ENCODE data around the gene LRP11.
"Not testable (repeated sequence)": the region's sequence is repeated elsewhere in the genome, so short reads cannot be mapped to it uniquely, and the experiment has no call there.

Gene LRP11, protein sequence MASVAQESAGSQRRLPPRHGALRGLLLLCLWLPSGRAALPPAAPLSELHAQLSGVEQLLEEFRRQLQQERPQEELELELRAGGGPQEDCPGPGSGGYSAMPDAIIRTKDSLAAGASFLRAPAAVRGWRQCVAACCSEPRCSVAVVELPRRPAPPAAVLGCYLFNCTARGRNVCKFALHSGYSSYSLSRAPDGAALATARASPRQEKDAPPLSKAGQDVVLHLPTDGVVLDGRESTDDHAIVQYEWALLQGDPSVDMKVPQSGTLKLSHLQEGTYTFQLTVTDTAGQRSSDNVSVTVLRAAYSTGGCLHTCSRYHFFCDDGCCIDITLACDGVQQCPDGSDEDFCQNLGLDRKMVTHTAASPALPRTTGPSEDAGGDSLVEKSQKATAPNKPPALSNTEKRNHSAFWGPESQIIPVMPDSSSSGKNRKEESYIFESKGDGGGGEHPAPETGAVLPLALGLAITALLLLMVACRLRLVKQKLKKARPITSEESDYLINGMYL

DNA sequence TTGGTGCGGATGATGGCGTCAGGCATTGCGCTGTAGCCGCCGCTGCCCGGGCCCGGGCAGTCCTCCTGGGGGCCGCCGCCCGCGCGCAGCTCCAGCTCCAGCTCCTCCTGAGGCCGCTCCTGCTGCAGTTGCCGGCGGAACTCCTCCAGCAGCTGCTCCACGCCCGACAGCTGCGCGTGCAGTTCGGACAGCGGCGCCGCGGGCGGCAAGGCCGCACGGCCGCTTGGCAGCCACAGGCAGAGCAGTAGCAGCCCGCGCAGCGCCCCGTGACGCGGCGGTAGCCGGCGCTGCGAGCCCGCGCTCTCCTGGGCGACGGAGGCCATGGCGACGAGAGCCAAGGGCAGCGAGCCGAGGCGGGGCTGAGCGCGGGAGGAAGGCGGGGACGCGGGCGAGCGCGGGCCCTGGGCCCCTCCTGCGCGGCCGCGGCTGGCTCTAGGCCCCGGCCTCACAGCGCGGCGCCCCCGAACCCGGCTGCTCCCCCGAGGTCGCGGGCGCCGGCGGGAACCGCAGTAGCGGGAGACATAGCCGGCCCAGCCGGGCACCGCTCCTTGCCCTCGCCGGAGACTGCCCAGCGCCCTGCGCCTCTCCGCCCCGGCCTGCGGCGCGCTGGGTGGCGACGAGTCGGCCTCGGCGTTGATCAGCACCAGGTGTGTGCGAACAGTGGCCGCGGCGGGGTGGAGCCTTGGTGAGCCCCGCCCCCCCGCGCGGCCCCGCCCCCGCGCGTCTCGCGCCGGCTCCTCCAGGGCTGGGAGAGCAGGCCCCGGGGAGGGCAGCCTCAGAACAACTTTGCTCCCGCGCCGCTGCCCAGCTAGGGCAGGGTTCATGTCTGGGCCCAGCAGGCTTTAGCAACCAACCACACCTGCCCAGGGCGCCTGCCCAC lies at the start of gene LRP11:
Gene LRP11, minus strand, starts transcription at position 662 of the 880 bp plus-strand sequence. Its CDS starts 339 bp downstream, at position 323.
- DNase-seq (ENCODE audit: low read depth) = peak; percentile 77

GRCh38 chr6:149913540-149914240 lies 49.5 kb upstream of the LRP11 start:
- no peak for DNase-seq (ENCODE audit: low read depth)

- no peak for DNase-seq (ENCODE audit: low read depth)
These were observed 48.9 kb upstream of the LRP11 start for GRCh38 chr6:149913085-149913484.

- not testable (repeated sequence) for DNase-seq (ENCODE audit: low read depth)
These were observed 48.5 kb upstream of the LRP11 start for GRCh38 chr6:149912680-149913079.

GRCh38 chr6:149910721-149911151 lies 46.6 kb upstream of the LRP11 start:
- no peak for DNase-seq (ENCODE audit: low read depth)

GRCh38 chr6:149909701-149910470 lies 45.7 kb upstream of the LRP11 start:
- no peak for DNase-seq (ENCODE audit: low read depth)

DNA sequence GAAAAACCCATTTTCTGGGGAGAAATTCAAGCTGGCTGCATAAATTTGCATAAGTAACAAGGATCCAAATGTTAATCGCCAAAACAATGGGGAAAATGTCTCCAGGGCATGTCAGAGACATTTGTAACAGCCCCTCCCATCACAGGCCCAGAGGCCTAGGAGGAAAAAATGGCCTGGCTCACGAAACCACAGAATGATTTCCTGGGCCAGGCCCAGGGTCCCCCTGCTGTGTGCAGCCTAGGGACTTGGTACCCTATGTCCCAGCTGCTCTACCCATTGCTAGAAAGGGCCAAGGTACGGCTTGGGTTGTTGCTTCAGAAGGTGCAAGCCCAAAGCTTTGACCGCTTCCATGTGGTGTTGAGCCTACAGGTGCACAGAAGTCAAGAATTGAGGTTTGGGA lies 44.3 kb upstream of the LRP11 start:
- DNase-seq (ENCODE audit: low read depth) = not testable (repeated sequence)

- no peak for DNase-seq (ENCODE audit: low read depth)
These were observed 43.2 kb upstream of the LRP11 start for GRCh38 chr6:149907317-149907716.

DNA sequence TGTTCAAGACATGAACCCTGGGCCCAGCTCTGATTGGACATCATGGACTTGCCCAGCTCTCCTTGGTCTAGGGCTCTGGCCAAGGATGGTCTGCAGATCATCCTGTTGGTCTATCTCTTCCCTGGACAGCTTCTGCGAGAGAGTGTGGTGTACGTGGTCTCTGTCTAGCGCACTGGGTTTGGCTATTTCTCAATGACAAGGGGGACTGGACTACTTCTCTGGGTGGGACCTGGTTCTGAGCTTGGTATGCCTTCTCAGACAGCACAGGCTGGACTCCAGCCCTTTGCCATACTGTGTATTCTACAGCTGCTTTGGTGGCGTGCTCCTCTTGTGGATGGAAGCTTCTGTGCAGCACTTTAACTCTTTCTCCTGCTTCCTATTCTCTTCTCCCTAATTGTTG lies 42.2 kb upstream of the LRP11 start:
- DNase-seq (ENCODE audit: low read depth) = no peak

GRCh38 chr6:149905911-149906371 lies 41.8 kb upstream of the LRP11 start:
- DNase-seq (ENCODE audit: low read depth) = no peak

DNA sequence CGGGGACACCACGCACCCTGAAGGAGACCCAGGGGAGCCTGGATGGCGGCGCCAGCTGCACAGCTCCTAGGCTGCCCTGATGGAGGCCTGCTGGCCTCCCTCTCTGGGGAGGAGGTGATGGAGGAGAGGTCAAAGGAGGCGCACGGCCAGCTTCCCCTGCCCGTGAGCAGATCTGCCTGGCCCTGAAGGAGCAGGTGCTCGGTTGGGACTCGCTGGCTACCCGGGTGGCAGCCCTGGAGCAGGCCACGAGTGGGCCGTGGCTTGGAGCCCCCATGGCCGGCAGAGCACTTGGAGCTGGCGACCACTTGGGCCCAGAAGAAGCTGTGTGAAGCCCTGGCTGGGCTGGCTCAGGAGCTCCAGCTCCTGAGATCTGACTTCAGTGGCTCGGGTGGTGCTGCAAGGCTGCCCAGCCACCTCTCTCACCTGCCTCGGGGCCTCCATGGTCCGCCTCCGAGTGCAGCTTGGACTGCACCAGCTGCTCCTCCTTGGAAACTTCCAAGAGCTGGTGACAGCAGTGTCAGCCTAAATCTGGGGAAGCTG lies 41.3 kb upstream of the LRP11 start:
- DNase-seq (ENCODE audit: low read depth) = no peak

DNA sequence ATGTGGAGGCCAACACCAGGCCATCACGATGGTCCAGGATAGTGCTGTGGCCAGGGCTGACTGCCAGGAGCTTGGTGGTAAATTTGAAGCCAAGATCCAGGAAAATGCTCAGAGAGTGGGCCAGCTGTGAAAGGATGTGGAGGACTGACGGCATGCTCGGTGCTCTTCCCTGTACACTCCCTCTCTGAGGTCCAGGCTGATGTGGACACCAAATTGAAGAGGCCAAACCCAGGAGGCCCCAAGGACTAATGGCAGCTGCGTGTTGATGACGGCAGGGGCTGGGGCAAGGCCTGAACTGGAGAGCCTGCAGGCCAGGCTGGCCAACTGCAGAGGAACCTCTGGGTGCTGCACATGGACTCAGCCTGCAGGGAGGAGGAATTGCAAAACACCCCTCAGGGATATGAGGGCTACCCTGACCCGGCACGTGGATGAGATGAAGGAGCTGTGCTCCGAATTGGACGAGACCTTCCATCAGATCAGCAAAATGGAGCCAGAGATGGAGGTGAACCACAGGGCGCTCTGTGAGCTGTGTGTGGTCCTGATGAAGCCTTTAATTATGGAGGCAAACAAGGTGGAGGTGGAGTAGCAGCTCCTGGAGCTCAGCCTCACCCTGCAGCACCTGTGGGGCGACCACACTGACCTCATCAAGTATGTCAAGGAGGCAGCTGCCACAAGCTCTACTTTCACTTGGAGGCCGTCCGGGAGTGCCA lies 40.7 kb upstream of the LRP11 start:
- no peak for DNase-seq (ENCODE audit: low read depth)

- no peak for DNase-seq (ENCODE audit: low read depth)
These were observed 39.9 kb upstream of the LRP11 start for GRCh38 chr6:149903938-149904611.

DNA sequence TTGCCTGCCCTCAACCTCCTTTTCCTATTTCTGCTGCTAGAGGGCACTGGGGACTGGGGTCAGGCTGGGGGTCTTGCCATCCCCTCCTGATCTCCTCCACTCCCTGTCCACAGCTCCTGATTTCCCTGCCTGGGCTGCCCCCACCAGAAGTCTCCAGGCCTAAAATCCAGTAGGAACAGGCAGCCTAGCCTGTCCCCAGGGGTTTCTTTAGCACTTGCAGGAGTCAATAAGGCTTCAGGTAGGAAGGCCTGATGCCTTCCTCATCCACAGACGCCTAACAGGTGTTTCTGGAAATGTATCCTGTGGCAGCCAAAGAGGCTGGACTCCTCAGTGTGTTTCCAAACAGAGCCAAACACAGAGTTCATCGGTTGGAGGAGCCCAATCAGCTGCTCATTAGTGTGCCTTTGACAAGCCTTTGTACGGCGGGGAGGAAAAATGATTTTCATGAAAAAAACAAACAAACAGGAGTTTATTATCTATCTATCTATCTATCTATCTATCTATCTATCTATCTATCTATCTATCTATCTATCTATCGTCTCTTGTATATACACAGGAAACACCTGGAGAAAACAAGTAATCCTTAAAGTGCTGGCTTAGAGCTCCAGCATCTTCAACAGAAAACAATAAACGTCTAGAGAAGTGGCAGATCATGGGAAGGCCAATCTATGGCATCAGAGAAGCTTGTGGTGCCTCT lies 37.4 kb upstream of the LRP11 start:
- no peak for DNase-seq (ENCODE audit: low read depth)

GRCh38 chr6:149900620-149901443 lies 36.7 kb upstream of the LRP11 start:
- DNase-seq (ENCODE audit: low read depth) = no peak

DNA sequence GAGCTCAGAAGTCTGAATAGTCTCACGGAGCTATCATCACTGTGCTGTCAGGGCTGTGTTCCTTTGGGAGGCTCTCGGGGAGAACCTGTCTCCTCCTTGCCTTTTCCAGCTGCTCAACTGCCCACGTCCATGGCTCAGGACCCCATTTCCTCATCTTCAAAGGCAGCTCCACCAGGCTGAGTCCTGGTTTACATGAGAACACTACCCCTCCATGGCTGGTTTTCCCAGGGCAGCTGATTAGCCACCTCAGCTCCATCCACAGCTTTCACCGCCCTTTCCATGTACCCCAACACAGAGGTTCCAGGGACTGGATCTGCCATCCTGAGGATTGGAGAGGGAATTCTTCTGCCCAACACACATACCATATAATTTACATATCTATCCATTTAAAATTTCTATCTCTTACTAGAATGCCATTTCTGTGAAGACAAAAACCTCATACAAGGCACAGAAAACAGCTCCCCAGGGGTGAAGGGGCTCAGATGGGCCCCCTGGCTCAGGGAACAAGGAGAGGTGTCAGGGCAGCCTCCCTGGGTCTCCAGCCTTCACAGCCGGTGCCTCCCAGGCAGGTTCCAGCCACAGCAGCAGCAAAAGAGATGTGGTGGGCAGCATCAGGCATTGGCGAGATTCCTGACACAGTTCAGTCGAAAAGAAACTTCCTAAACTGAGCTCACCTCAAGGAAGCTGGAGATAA lies 35.9 kb upstream of the LRP11 start:
- no peak for DNase-seq (ENCODE audit: low read depth)

GRCh38 chr6:149899486-149899885 lies 35.3 kb upstream of the LRP11 start:
- no peak for DNase-seq (ENCODE audit: low read depth)

GRCh38 chr6:149898966-149899365 lies 34.8 kb upstream of the LRP11 start:
- DNase-seq (ENCODE audit: low read depth) = no peak
